ENCODE measurements around the gene NPL.

The NPL gene, protein sequence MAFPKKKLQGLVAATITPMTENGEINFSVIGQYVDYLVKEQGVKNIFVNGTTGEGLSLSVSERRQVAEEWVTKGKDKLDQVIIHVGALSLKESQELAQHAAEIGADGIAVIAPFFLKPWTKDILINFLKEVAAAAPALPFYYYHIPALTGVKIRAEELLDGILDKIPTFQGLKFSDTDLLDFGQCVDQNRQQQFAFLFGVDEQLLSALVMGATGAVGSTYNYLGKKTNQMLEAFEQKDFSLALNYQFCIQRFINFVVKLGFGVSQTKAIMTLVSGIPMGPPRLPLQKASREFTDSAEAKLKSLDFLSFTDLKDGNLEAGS

DNA sequence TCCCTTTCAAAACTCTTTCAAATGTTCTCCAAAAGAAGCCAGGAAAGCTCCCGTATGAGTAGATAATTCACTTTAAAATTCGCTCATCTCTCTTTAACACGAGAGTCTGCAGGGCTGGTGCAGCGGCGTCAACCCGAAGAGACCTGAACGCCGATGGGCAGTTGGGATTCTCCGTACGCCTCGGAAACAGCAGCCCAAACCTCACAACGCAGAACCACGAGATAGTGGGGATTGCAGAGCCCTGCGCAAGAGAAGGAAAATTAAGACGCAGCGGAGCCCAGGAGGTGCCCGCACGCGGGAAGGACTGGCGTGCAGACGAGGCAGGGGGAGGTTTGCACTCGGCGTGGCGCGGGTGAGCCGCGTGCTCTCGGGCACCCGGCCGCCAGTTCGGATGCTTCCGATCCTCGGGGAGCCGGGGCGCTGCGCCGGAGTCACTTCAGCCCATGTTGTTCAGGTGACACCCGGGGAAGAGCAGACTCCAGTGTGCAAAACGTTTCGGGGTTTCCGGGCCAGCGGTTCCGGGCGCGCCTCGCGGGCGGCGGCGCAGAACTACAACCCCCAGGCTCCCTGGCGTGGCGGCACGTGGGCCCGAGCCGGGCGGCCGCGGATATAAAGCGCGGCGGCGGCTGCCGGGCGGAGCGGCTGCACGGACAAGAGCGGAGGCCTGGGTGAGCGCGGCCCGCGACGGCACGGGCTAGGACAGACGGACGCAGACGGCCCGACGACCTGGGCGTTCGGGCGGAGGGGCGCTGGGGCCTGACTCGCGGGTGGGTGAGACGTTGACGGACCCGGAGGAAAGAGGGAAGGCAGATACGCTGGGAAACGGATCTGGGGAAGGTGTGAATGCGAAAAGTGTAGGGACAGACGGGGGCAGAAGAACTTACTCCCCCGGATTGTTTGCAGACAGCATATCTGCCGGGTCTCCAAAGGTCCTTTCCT is at the start of gene NPL:
NPL (plus strand) TSS at position 636 of the 939 bp plus-strand sequence. CDS start 4,599 bp downstream, outside the sequence.
- Histone ChIP-seq H3K36me3 (replicated peaks; ENCODE audit: low read depth, low read length) (peaks cover under 1% of the 10 kb centered on the region), H3K27me3 (ENCODE audit: low read depth, low read length) (peaks cover 6% of the 10 kb centered on the region; the same call in 1 of the 2 replicates), H3K9ac (ENCODE audit: low read length) (peak within 1 kb of the TSS; percentile 72), H3K27ac (ENCODE audit: low read length) (no peak within 1 kb of the TSS), H3K4me2 (ENCODE audit: low read length) (peak within 1 kb of the TSS; percentile 90), H3K9me3 (ENCODE audit: insufficient read depth, low read length) (no peaks in the 10 kb centered on the region), H3K79me2 (ENCODE audit: low read length) (no peaks in the 10 kb centered on the region), H3K4me1 (ENCODE audit: low read length) (peaks cover 14% of the 10 kb centered on the region), H4K20me1 (ENCODE audit: insufficient read depth, low read length) (no peaks in the 10 kb centered on the region), H3K4me3 (ENCODE audit: low read length) (peak within 1 kb of the TSS; percentile 84), H2AFZ (ENCODE audit: low read depth, low read length) (peak within 1 kb of the TSS; percentile 93)
- TF ChIP-seq EZH2phosphoT487 (IDR thresholded peaks at IDR 0.05; ENCODE audit: low read depth), result no peak
- TF ChIP-seq, protein P1, sequence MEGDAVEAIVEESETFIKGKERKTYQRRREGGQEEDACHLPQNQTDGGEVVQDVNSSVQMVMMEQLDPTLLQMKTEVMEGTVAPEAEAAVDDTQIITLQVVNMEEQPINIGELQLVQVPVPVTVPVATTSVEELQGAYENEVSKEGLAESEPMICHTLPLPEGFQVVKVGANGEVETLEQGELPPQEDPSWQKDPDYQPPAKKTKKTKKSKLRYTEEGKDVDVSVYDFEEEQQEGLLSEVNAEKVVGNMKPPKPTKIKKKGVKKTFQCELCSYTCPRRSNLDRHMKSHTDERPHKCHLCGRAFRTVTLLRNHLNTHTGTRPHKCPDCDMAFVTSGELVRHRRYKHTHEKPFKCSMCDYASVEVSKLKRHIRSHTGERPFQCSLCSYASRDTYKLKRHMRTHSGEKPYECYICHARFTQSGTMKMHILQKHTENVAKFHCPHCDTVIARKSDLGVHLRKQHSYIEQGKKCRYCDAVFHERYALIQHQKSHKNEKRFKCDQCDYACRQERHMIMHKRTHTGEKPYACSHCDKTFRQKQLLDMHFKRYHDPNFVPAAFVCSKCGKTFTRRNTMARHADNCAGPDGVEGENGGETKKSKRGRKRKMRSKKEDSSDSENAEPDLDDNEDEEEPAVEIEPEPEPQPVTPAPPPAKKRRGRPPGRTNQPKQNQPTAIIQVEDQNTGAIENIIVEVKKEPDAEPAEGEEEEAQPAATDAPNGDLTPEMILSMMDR (IDR thresholded peaks at IDR 0.05; ENCODE audit: low read depth, low read length), result no peak

DNA sequence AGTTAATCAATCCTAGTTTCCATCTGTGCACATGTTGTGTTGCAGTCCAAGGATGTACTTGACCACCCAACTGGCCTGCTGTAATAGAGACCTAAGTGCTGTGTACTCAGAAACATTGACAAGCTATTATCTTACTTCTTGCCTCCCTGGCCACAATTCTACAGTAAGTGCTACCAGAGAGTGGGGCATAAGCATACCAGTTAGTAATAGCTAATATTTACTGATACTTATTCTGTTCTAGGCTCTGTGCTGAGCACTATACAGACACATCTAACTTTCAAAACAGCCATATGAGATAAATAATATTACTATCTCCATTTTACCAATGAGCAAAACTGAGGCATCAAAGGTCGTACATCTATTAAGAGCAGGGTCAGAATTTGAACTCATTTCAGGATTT is 49.5 kb upstream of the NPL start:
- no peak overlapping the region for H3K4me3 ChIP-seq (ENCODE audit: low read length)
- no peak overlapping the region for H2AFZ ChIP-seq (ENCODE audit: low read depth, low read length)
- H3K36me3 ChIP-seq (replicated peaks; ENCODE audit: low read depth, low read length), result no peaks in the 10 kb centered on the region
- H3K27me3 ChIP-seq (ENCODE audit: low read depth, low read length), result no peaks in the 10 kb centered on the region
- H3K79me2 ChIP-seq (ENCODE audit: low read length), result no peaks in the 10 kb centered on the region
- no peak overlapping the region for H3K9ac ChIP-seq (ENCODE audit: low read length)
- no peaks in the 10 kb centered on the region for H3K9me3 ChIP-seq (ENCODE audit: insufficient read depth, low read length)
- H3K4me1 ChIP-seq (ENCODE audit: low read length), result no peaks in the 10 kb centered on the region
- H3K4me2 ChIP-seq (ENCODE audit: low read length), result no peak overlapping the region
- no peaks in the 10 kb centered on the region for H4K20me1 ChIP-seq (ENCODE audit: insufficient read depth, low read length)
- no peak overlapping the region for H3K27ac ChIP-seq (ENCODE audit: low read length)
- TF ChIP-seq EZH2phosphoT487 (IDR thresholded peaks at IDR 0.05; ENCODE audit: low read depth), result no peak
- TF ChIP-seq, protein P1 (IDR thresholded peaks at IDR 0.05; ENCODE audit: low read depth, low read length), result no peak

DNA sequence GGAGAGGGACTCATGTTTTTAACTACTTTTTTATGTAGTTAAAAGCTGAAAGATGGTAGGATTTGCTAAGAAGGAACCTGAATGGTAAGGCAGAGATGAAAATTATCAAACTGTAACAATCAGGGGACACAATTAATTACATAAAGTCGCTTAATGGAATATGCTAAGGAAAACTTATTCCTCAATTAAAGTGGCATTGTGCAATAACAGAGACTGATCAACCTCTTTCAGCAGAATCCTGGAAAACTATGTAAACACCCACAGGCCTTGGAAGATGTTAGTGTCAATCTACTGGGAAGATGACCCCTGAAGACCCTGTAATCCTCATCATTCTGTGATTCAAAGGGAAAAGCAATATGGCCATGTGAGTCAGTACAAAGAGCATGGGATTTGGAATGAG is 46.8 kb upstream of the NPL start:
- no peak overlapping the region for H3K27ac ChIP-seq (ENCODE audit: low read length)
- H3K9ac ChIP-seq (ENCODE audit: low read length), result no peak overlapping the region
- TF ChIP-seq, protein P1 (IDR thresholded peaks at IDR 0.05; ENCODE audit: low read depth, low read length), result no peak
- no peak for TF ChIP-seq EZH2phosphoT487 (IDR thresholded peaks at IDR 0.05; ENCODE audit: low read depth)

More for the DNA sequence above, 46.8 kb upstream of the NPL start:
- Histone ChIP-seq H3K79me2 (ENCODE audit: low read length) (no peaks in the 10 kb centered on the region), H3K27me3 (ENCODE audit: low read depth, low read length) (0 out of 2 replicates have a peak, but pooled peaks cover 3% of the 10 kb centered on the region), H3K4me2 (ENCODE audit: low read length) (no peak overlapping the region), H3K9me3 (ENCODE audit: insufficient read depth, low read length) (no peaks in the 10 kb centered on the region), H2AFZ (ENCODE audit: low read depth, low read length) (no peak overlapping the region), H3K36me3 (replicated peaks; ENCODE audit: low read depth, low read length) (no peaks in the 10 kb centered on the region), H3K4me3 (ENCODE audit: low read length) (no peak overlapping the region), H4K20me1 (ENCODE audit: insufficient read depth, low read length) (no peaks in the 10 kb centered on the region), H3K4me1 (ENCODE audit: low read length) (no peaks in the 10 kb centered on the region)

All from OCI-LY3 (cell line).